B cell (primary cell): ENCODE results near the gene HSF4. TPM values are rescaled to one million over a fixed set of nuclear protein-coding genes. Genes with fewer than 3 reads are reported as not detected.

ENCODE experiments used
- ATAC-seq: fragments of 200-7000 bp; cut with Tn5 transposase; one replicate; pipeline ENCODE4 v1.10.0; 2021; ENCODE audit warnings: low read depth, mild to moderate bottlenecking, moderate number of reproducible peaks, moderate library complexity
- CTCF ChIA-PET: fragments of 350-600 bp; sonication (Branson Sonifier 250); formaldehyde crosslinking; loops from one replicate; lab custom pipeline; 2021; ENCODE audit warnings: antibody characterized with exemption, inconsistent platforms; lab: Charles Lee
- POLR2A ChIA-PET: fragments of 350-600 bp; sonication (Branson Sonifier 250); formaldehyde crosslinking; loops from one replicate; lab custom pipeline; 2021; ENCODE audit warnings: antibody characterized with exemption; lab: Charles Lee
- DNase-seq: peaks from one replicate; pipeline ENCODE4 v3.0.0; 2013
- H2AFZ ChIP-seq: 2 replicates; pipeline ENCODE4 v1.6.1; 2012; ENCODE audit warnings: mild to moderate bottlenecking, low read depth, low read length; ENCODE audit not compliant: insufficient read depth, poor library complexity, severe bottlenecking
- H3K27ac ChIP-seq, 2 donors: 1 replicate in 1 of 2; 2 replicates in 1 of 2; pipeline ENCODE4 v1.5.1; 2012 to 2013; ENCODE audit warnings: low read length in 2 of 2, mild to moderate bottlenecking in 2 of 2, moderate library complexity in 1 of 2
- H3K27me3 ChIP-seq, 4 experiments: fragments of 200-600 bp in 1 of 4; sonication (generic) in 1 of 4; replicated peaks in 1 of 4; 1 replicate in 2 of 4; 2 replicates in 2 of 4; pipeline versions ENCODE4 v1.6.1 to v1.7.0; 2013 to 2016; ENCODE audit warnings: low read length in 3 of 4, mild to moderate bottlenecking in 2 of 4, mixed read lengths in 1 of 4, moderate library complexity in 1 of 4; ENCODE audit not compliant: insufficient read depth in 4 of 4, control insufficient read depth in 3 of 4; ENCODE audit errors: control extremely low read depth in 1 of 4
- H3K36me3 ChIP-seq, 2 experiments: replicated peaks in 1 of 2; 1 replicate in 1 of 2; 2 replicates in 1 of 2; pipeline versions ENCODE4 v1.6.1 to v1.7.1; 2013; ENCODE audit warnings: low read length in 1 of 2; ENCODE audit not compliant: insufficient read depth in 2 of 2, control insufficient read depth in 1 of 2; ENCODE audit errors: control extremely low read depth in 1 of 2, extremely low read depth in 1 of 2
- H3K4me1 ChIP-seq, 2 donors: fragments of 200-600 bp in 1 of 2; sonication (generic) in 1 of 2; 1 replicate in 1 of 2; 2 replicates in 1 of 2; pipeline versions ENCODE4 v1.5.1 to v1.6.1; 2013 to 2017; ENCODE audit warnings: low read length in 2 of 2; ENCODE audit not compliant: control insufficient read depth in 2 of 2, insufficient read depth in 2 of 2
- H3K4me2 ChIP-seq: replicated peaks from 2 replicates; pipeline ENCODE3; 2012; ENCODE audit warnings: mild to moderate bottlenecking, low read depth, low read length; ENCODE audit not compliant: poor library complexity, severe bottlenecking
- H3K4me3 ChIP-seq, 5 experiments: fragments of 200-600 bp in 1 of 5; sonication (generic) in 1 of 5; 1 replicate in 3 of 5; 2 replicates in 2 of 5; pipeline versions ENCODE4 v1.5.1 to v1.7.0; 2011 to 2016; ENCODE audit warnings: low read length in 4 of 5, mild to moderate bottlenecking in 4 of 5, low read depth in 2 of 5, control low read depth in 1 of 5, moderate library complexity in 1 of 5; ENCODE audit not compliant: insufficient read depth in 1 of 5; ENCODE audit errors: control extremely low read depth in 1 of 5, extremely low read depth in 1 of 5
- H3K79me2 ChIP-seq: fragments of 200-600 bp; sonication (generic); one replicate; pipeline ENCODE4 v1.6.0; 2016; ENCODE audit warnings: low read length; ENCODE audit not compliant: control insufficient read depth, insufficient read depth
- H3K9ac ChIP-seq: fragments of 200-600 bp; sonication (generic); 2 replicates; pipeline ENCODE4 v1.6.1; 2017; ENCODE audit warnings: mild to moderate bottlenecking, low read length, moderate library complexity
- H3K9me3 ChIP-seq, 3 donors: one replicate each; pipeline versions ENCODE4 v1.6.1 to v1.7.1; 2013; ENCODE audit warnings: low read length in 2 of 3; ENCODE audit not compliant: control insufficient read depth in 2 of 3, insufficient read depth in 1 of 3; ENCODE audit errors: control extremely low read depth in 1 of 3
- H4K20me1 ChIP-seq: 2 replicates; pipeline ENCODE4 v1.6.0; 2012; ENCODE audit warnings: mild to moderate bottlenecking, low read length; ENCODE audit not compliant: insufficient read depth, control insufficient read depth, poor library complexity, severe bottlenecking
- H3K27ac Mint-ChIP-seq: one replicate; pipeline ENCODE4 v1.8.0; 2021; ENCODE audit warnings: mixed read lengths
- H3K27me3 Mint-ChIP-seq: one replicate; pipeline ENCODE4 v1.8.0; 2021; ENCODE audit warnings: mixed read lengths
- H3K4me1 Mint-ChIP-seq: one replicate; pipeline ENCODE4 v1.8.0; 2021; ENCODE audit warnings: mixed read lengths
- H3K4me3 Mint-ChIP-seq: one replicate; pipeline ENCODE4 v1.8.0; 2021; ENCODE audit warnings: mixed read lengths
- H3K9me3 Mint-ChIP-seq: one replicate; pipeline ENCODE4 v1.8.0; 2022; ENCODE audit warnings: mixed read lengths; ENCODE audit not compliant: insufficient read depth
- CTCF ChIP-seq: fragments of 200-600 bp; IDR thresholded peaks from one replicate; pipeline ENCODE4 v1.8.0; 2022; ENCODE audit warnings: antibody characterized with exemption, mild to moderate bottlenecking
- EZH2 ChIP-seq: IDR thresholded peaks from 2 replicates; pipeline ENCODE4 v1.6.1; 2012; ENCODE audit warnings: borderline replicate concordance, low read depth, mild to moderate bottlenecking, moderate library complexity, low read length; ENCODE audit not compliant: insufficient read depth, poor library complexity, severe bottlenecking
- WGBS: methylation state at CpG from one replicate; pipeline ENCODE4 v1.1.5; 2013; ENCODE audit warnings: missing lambda C conversion rate; ENCODE audit not compliant: insufficient coverage; 5-methylcytosine and 5-hydroxymethylcytosine counted together
- intact Hi-C: fragments of 100-400 bp; cut with micrococcal nuclease; formaldehyde crosslinking; loops from one replicate; pipeline ENCODE4 v1.10.0; 2022
- polyA plus RNA-seq: library from polyadenylated mRNA; depleted of rRNA; stranded (reverse); fragments of >200 nt; gene quantifications from 2 replicates; pipeline ENCODE4 v1.2.3, GENCODE V29; 2012
- total RNA-seq, 2 donors: library from RNA; stranded (reverse); fragments of 120-200 nt in 1 of 2; gene quantifications; 1 replicate in 1 of 2; 2 replicates in 1 of 2; pipeline versions ENCODE4 v1.2.3 to v1.2.4, GENCODE V29; 2013 to 2022

Gene HSF4
- total and polyA plus RNA-seq, 2 donors (not counting 1 experiment from before 2014, with no cell fraction given), result 11.9 to 12.2 TPM

GRCh38 chr16:67191995-67192681, 27.6 kb downstream of the HSF4 start, which contains the start of gene E2F4:
Gene E2F4 (plus strand): TSS chr16:67192155. CDS start chr16:67192228, 73 bp downstream.
- peaks cover 0 to 35% of the 10 kb centered on the region in 2 experiments for H3K36me3 ChIP-seq
- peaks cover 0 to 5% (median 0%) of the 10 kb centered on the region in 3 donors for H3K9me3 ChIP-seq
- peak; percentile 93 for DNase-seq
- peak within 1 kb of the TSS; percentile 52 to 93 for H3K27ac ChIP-seq
- ATAC-seq, result peak; percentile 96
- Mint-ChIP-seq H3K27ac (peak within 1 kb of the TSS; percentile 92), H3K4me3 (peak within 1 kb of the TSS; percentile 92), H3K4me1 (peaks cover 34% of the 10 kb centered on the region), H3K27me3 (peaks cover 2% of the 10 kb centered on the region), H3K9me3 (no peaks in the 10 kb centered on the region)
- H2AFZ ChIP-seq, result peak within 1 kb of the TSS; percentile 78
- intact Hi-C loops, result loop anchor here (1.0 to 2.0 kb wide), 4 partner anchors 9 to 55 kb away; partner anchors contain the start of genes FHOD1, MATCAP1 and TMEM208
- H4K20me1 ChIP-seq, result peaks cover 40% of the 10 kb centered on the region
- H3K4me3 ChIP-seq, result peak within 1 kb of the TSS; percentile 54 to 98 (median 97)
- no peak for TF ChIP-seq EZH2
- TF ChIP-seq CTCF, result no peak
- POLR2A ChIA-PET, result interaction anchor here (0.6 to 2.2 kb wide), 2 partner anchors 26 to 34 kb away, joined by 3 to 4 read pairs; partner anchors contain the start of gene TMEM208
- peak within 1 kb of the TSS; percentile 94 for H3K9ac ChIP-seq
- WGBS, result under 1% methylated on average over 54 of the region's 54 CpGs
- peaks cover 0 to 17% (median under 1%) of the 10 kb centered on the region in 4 experiments for H3K27me3 ChIP-seq
- H3K79me2 ChIP-seq, result peaks cover 43% of the 10 kb centered on the region
- H3K4me2 ChIP-seq, result peak within 1 kb of the TSS; percentile 97
- CTCF ChIA-PET, result interaction anchor here (0.6 kb wide), 1 partner anchor 709 kb away, joined by 3 read pairs; no protein-coding TSS in a partner anchor
- peaks cover 22 to 28% of the 10 kb centered on the region in 2 donors for H3K4me1 ChIP-seq
